T-helper 17 cell (primary cell): ENCODE data around the gene RIBC2. TPM values are rescaled to one million over a fixed set of nuclear protein-coding genes. Genes with fewer than 3 reads are reported as not detected.
"Not testable (repeated sequence)": the region's sequence is repeated elsewhere in the genome, so short reads cannot be mapped to it uniquely, and the experiment has no call there.

ENCODE experiments used
- ATAC-seq: fragments of 150-1000 bp; cut with Tn5 transposase; 2 replicates; pipeline ENCODE4 v1.10.0; 2021; ENCODE audit warnings: mild to moderate bottlenecking, moderate library complexity
- DNase-seq, 3 donors: peaks; one replicate each; pipeline versions ENCODE4 v3.0.0 to v3.0.0-alpha.2; 2020 to 2021
- H3K9me3 ChIP-seq: one replicate; pipeline ENCODE4 v1.7.0; 2013; ENCODE audit warnings: low read length, mild to moderate bottlenecking; ENCODE audit not compliant: control insufficient read depth, poor library complexity, severe bottlenecking
- H3K27ac Mint-ChIP-seq: one replicate; pipeline ENCODE4 v1.8.0; 2022; ENCODE audit warnings: mild to moderate bottlenecking, moderate library complexity, mixed read lengths
- H3K27me3 Mint-ChIP-seq: one replicate; pipeline ENCODE4 v1.8.0; 2022; ENCODE audit warnings: mixed read lengths
- H3K36me3 Mint-ChIP-seq: one replicate; pipeline ENCODE4 v1.8.0; 2022; ENCODE audit warnings: low read depth, mixed read lengths
- H3K4me1 Mint-ChIP-seq: one replicate; pipeline ENCODE4 v1.8.0; 2022; ENCODE audit warnings: mild to moderate bottlenecking, mixed read lengths
- H3K4me3 Mint-ChIP-seq: one replicate; pipeline ENCODE4 v1.8.0; 2022; ENCODE audit warnings: mild to moderate bottlenecking, moderate library complexity, mixed read lengths
- total RNA-seq, 4 donors: library from RNA in 2 of 4; stranded (reverse) in 2 of 4; gene quantifications; one replicate each; pipeline ENCODE4 v1.2.3 and lab custom pipeline; 2022 to 2026

RIBC2 gene
- total RNA-seq, 2 donors from 2014 or later = 1.6 to 2.4 TPM

GRCh38 chr22:45428391-45429385 is 15.2 kb downstream of the RIBC2 start:
- peaks cover 12% of the 10 kb centered on the region for H3K27me3 Mint-ChIP-seq
- no peaks in the 10 kb centered on the region for H3K36me3 Mint-ChIP-seq
- no peaks in the 10 kb centered on the region for H3K4me1 Mint-ChIP-seq
- no peak overlapping the region for H3K4me3 Mint-ChIP-seq
- ATAC-seq (no peak), DNase-seq (no peak)
- H3K27ac Mint-ChIP-seq = no peak overlapping the region
- H3K9me3 ChIP-seq = no peaks in the 10 kb centered on the region

GRCh38 chr22:45429424-45429823 is 15.9 kb downstream of the RIBC2 start:
- Mint-ChIP-seq H3K27ac (no peak overlapping the region), H3K4me1 (no peaks in the 10 kb centered on the region), H3K36me3 (no peaks in the 10 kb centered on the region), H3K4me3 (no peak overlapping the region), H3K27me3 (peaks cover 12% of the 10 kb centered on the region)
- ATAC-seq (no peak), DNase-seq (no peak)
- no peaks in the 10 kb centered on the region for H3K9me3 ChIP-seq

DNA sequence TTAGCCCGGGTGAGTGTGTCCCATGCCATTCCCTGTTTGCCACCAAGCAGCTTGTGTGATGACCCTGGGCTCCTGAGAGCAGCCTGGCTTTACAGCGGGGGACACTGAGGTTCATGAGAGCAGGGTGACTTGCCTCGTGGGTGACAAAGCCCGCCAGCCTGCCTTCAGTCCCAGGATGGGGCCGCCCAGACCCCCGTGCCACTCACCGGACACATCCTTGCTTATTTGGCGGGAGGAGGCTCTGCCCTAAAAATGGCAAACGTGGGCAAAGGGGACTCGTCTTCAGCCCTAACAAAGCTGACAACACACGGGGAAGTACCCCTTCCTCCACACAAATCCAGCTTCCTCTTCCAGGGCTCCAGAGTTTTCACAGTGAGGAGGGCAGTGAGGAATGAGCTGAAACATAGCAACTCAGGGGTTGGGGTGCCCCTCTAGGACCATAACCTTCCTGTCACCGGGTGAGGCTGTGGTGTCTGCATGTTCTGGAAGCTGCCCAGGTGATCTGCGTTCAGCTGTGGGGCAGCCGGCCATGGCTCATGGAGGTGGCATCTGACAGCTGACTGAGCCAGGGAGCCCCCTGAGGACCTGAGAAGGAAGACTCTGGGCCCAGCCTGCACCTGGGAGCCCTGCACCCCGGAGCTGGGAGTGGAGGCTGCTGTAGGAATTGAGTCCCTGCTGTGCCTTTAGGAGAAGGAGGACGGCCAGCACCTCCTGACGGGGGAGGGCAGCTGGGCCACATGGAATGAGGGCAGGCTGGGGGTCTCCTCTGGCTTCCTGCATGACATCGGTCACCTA is 16.7 kb downstream of the RIBC2 start:
- no peak for DNase-seq
- peaks cover 12% of the 10 kb centered on the region for H3K27me3 Mint-ChIP-seq
- no peak overlapping the region for H3K27ac Mint-ChIP-seq
- no peaks in the 10 kb centered on the region for H3K36me3 Mint-ChIP-seq
- H3K9me3 ChIP-seq = no peaks in the 10 kb centered on the region
- ATAC-seq = no peak
- no peak overlapping the region for H3K4me3 Mint-ChIP-seq
- no peaks in the 10 kb centered on the region for H3K4me1 Mint-ChIP-seq

- Mint-ChIP-seq H3K4me1 (peaks cover 7% of the 10 kb centered on the region), H3K27ac (no peak overlapping the region), H3K36me3 (no peaks in the 10 kb centered on the region), H3K27me3 (peaks cover 12% of the 10 kb centered on the region), H3K4me3 (no peak overlapping the region)
- DNase-seq (no peak), ATAC-seq (no peak)
- H3K9me3 ChIP-seq = no peaks in the 10 kb centered on the region
Measured at GRCh38 chr22:45430871-45431270, 17.4 kb downstream of the RIBC2 start.

GRCh38 chr22:45434981-45435380 is 21.5 kb downstream of the RIBC2 start:
- no peaks in the 10 kb centered on the region for H3K27me3 Mint-ChIP-seq
- H3K27ac Mint-ChIP-seq = peak overlapping the region; percentile 67
- H3K4me1 Mint-ChIP-seq = peaks cover 9% of the 10 kb centered on the region
- ATAC-seq = no peak
- DNase-seq = no peak
- H3K9me3 ChIP-seq = no peaks in the 10 kb centered on the region
- H3K36me3 Mint-ChIP-seq = no peaks in the 10 kb centered on the region
- no peak overlapping the region for H3K4me3 Mint-ChIP-seq

GRCh38 chr22:45435544-45436139 is 22.1 kb downstream of the RIBC2 start:
- peak overlapping the region; percentile 67 for H3K27ac Mint-ChIP-seq
- H3K4me1 Mint-ChIP-seq = peaks cover 13% of the 10 kb centered on the region
- H3K9me3 ChIP-seq = no peaks in the 10 kb centered on the region
- H3K36me3 Mint-ChIP-seq = no peaks in the 10 kb centered on the region
- peak; percentile 92 for ATAC-seq
- H3K4me3 Mint-ChIP-seq = no peak overlapping the region
- H3K27me3 Mint-ChIP-seq = no peaks in the 10 kb centered on the region
- peak; percentile 67 to 76 (median 71) for DNase-seq

DNA sequence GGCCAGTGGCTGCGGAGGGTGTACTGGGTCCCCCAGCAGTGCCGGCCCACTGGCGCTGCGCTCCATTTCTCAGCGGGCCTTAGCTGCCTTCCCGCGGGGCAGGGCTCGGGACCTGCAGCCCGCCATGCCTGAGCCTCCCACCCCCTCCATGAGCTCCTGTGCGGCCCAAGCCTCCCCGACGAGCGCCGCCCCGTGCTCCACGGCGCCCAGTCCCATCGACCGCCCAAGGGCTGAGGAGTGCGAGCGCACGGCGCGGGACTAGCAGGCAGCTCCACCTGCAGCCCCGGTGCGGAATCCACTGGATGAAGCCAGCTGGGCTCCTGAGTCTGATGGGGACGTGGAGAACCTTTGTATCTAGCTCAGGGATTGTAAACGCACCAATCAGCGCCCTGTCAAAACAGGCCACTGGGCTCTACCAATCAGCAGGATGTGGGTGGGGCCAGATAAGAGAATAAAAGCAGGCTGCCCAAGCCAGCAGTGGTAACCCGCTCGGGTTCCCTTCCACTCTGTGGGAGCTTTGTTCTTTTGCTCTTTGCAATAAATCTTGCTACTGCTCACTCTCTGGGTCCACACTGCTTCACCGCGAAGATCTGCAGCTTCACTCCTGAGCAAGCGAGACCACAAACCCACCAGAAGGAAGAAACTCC is 23.5 kb downstream of the RIBC2 start:
- not testable (repeated sequence) for H3K27ac Mint-ChIP-seq, H3K9me3 ChIP-seq, H3K27me3 Mint-ChIP-seq, ATAC-seq, H3K36me3 Mint-ChIP-seq
- Mint-ChIP-seq H3K4me1 (peaks cover 20% of the 10 kb centered on the region), H3K4me3 (peak overlapping the region; percentile 7)
- peak in 1 of 3 donors; percentile 18 for DNase-seq

DNA sequence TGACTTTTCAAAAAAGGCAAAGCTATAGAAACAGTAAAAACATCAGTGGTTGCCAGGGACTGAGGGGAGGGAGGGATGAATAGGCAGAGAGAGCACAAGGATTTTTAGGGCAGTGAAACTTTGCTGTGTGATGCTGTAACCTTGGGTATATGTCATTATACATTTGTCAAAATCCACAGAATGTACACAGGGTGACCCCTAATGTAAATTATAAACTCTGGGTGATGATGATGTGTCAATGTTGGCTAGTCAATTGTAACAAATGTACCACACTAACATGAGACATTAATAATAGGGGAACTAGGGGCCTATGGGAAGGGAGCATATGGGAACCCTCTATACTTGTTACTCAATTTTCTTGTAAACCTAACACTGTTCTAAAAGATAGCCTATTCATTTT is 24.8 kb downstream of the RIBC2 start:
- no peaks in the 10 kb centered on the region for H3K9me3 ChIP-seq
- Mint-ChIP-seq H3K36me3 (peaks cover 2% of the 10 kb centered on the region), H3K27ac (no peak overlapping the region), H3K4me1 (peaks cover 20% of the 10 kb centered on the region), H3K27me3 (peaks cover 5% of the 10 kb centered on the region), H3K4me3 (no peak overlapping the region)
- no peak for ATAC-seq
- no peak for DNase-seq

- Mint-ChIP-seq H3K27me3 (peaks cover 11% of the 10 kb centered on the region), H3K4me3 (peak overlapping the region; percentile 76), H3K4me1 (peaks cover 15% of the 10 kb centered on the region), H3K27ac (peak overlapping the region; percentile 70)
- ATAC-seq, H3K36me3 Mint-ChIP-seq, DNase-seq, H3K9me3 ChIP-seq: not testable (repeated sequence)
Measured at GRCh38 chr22:45440688-45441087, 27.2 kb downstream of the RIBC2 start.

DNA sequence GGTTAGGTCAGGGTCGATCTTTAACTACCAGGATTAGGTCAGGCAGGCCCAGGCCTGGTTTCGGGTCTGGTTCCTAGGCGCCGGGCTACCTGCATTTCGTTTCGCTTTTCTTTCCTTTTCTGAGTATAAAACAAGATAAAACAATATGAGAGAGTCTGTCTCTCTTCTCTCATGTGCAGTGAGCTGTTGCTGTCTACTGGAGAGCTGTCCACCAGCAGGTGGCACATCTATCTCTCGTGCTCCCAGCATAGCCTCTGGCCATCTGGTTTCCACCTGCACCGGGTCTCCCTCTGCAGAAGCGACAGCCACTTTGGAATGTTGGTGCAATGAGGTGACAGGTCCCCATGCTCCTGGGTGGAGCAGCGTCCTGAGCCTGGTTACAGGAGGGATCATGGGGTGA is 27.6 kb downstream of the RIBC2 start:
- DNase-seq (no peak), ATAC-seq (peak; percentile 88)
- peak overlapping the region; percentile 70 for H3K27ac Mint-ChIP-seq
- no peaks in the 10 kb centered on the region for H3K9me3 ChIP-seq
- peaks cover 16% of the 10 kb centered on the region for H3K27me3 Mint-ChIP-seq
- H3K4me3 Mint-ChIP-seq = peak overlapping the region; percentile 76
- peaks cover 13% of the 10 kb centered on the region for H3K4me1 Mint-ChIP-seq
- peaks cover 2% of the 10 kb centered on the region for H3K36me3 Mint-ChIP-seq

GRCh38 chr22:45442116-45442515 is 28.6 kb downstream of the RIBC2 start:
- Mint-ChIP-seq H3K27me3 (peaks cover 20% of the 10 kb centered on the region), H3K36me3 (peaks cover 2% of the 10 kb centered on the region), H3K4me3 (no peak overlapping the region), H3K4me1 (peaks cover 13% of the 10 kb centered on the region), H3K27ac (no peak overlapping the region)
- no peaks in the 10 kb centered on the region for H3K9me3 ChIP-seq
- ATAC-seq (no peak), DNase-seq (no peak)

- Mint-ChIP-seq H3K4me3 (no peak overlapping the region), H3K27ac (no peak overlapping the region), H3K27me3 (peaks cover 20% of the 10 kb centered on the region), H3K4me1 (peaks cover 11% of the 10 kb centered on the region), H3K36me3 (peaks cover 2% of the 10 kb centered on the region)
- no peaks in the 10 kb centered on the region for H3K9me3 ChIP-seq
- no peak for DNase-seq
- no peak for ATAC-seq
Measured at GRCh38 chr22:45444168-45444567, 30.7 kb downstream of the RIBC2 start.
